Thyroid gland (tissue), 4 donors: ENCODE results near the gene PTPRE. TPM values are rescaled to one million over a fixed set of nuclear protein-coding genes. Genes with fewer than 3 reads are reported as not detected.

Experiments
- DNase-seq, 2 donors: peaks; one replicate each; pipeline ENCODE4 v3.0.0-alpha.2; 2019
- H3K27ac ChIP-seq, 3 donors: fragments of 200-600 bp; sonication (generic); 1 replicate in 2 of 3; 2 replicates in 1 of 3; pipeline ENCODE4 v1.5.1; 2016 to 2019; ENCODE audit warnings: mild to moderate bottlenecking in 1 of 3, moderate library complexity in 1 of 3
- H3K27me3 ChIP-seq: fragments of 200-600 bp; sonication (generic); one replicate; pipeline ENCODE4 v1.5.1; 2019
- H3K36me3 ChIP-seq, 2 donors: fragments of 200-600 bp; sonication (generic); one replicate each; pipeline ENCODE4 v1.5.1; 2016 to 2019
- H3K4me1 ChIP-seq, 2 donors: fragments of 200-600 bp; sonication (generic); one replicate each; pipeline ENCODE4 v1.5.1; 2017 to 2019
- H3K4me3 ChIP-seq, 3 donors: fragments of 200-600 bp; sonication (generic); replicated peaks in 1 of 3; 1 replicate in 2 of 3; 2 replicates in 1 of 3; pipeline ENCODE4 v1.5.1; 2016; ENCODE audit warnings: mild to moderate bottlenecking in 1 of 3
- H3K9me3 ChIP-seq: fragments of 200-600 bp; sonication (generic); one replicate; pipeline ENCODE4 v1.5.1; 2017
- POLR2A ChIP-seq, 2 donors: fragments of 450-650 bp; IDR thresholded peaks; one replicate each; pipeline ENCODE4 v1.6.1; 2017; ENCODE audit warnings: antibody characterized with exemption in 2 of 2, mild to moderate bottlenecking in 2 of 2, moderate library complexity in 1 of 2
- WGBS, 2 donors: methylation state at CpG; one replicate each; pipeline ENCODE4 v1.1.5; 2017; 5-methylcytosine and 5-hydroxymethylcytosine counted together
- intact Hi-C: fragments of 100-400 bp; cut with DNase I; formaldehyde crosslinking; loops from one replicate; pipeline ENCODE4 v1.15.1; 2023
- total RNA-seq, 4 donors: library from RNA; depleted of rRNA; stranded (reverse); fragments of >200 nt; gene quantifications; one replicate each; pipeline ENCODE4 v1.2.3, GENCODE V29; 2016
- TF ChIP-seq, protein P1 (sequence below), 6 experiments: fragments of 200-600 bp in 3 of 6; fragments of 450-650 bp in 3 of 6; sonication (generic) in 3 of 6; IDR thresholded peaks; one replicate each; pipeline ENCODE4 v1.5.1; 2016 to 2019; ENCODE audit warnings: antibody characterized with exemption in 6 of 6, mild to moderate bottlenecking in 2 of 6, inconsistent platforms in 1 of 6, moderate library complexity in 1 of 6

Gene PTPRE
- total RNA-seq, 4 donors from 2014 or later = 16.8 to 25.0 (median 19.4) TPM

DNA sequence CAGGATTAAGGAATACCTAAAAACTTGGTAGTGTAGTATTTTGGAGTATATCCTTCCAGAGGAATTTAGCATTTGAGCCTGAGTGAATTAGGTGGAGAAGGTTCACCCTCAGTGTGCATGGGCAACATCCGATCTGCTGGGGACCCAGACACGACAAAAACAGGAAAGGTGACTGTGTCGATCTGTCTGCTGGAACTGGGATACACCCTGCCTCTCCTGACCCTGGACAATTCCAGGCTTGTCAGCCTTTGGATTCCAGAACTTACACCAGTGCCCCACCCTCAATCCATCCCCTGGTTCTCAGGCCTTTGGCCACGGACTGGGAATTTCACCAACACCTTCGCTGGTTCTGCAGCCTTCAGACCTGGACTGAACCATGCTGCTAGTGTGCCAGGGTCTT is 41.9 kb downstream of the PTPRE start:
- DNase-seq = peak in 1 of 2 donors; percentile 9

GRCh38 chr10:127949831-127950230 is 42.9 kb downstream of the PTPRE start:
- Histone ChIP-seq H3K4me1 (no peaks in the 10 kb centered on the region), H3K9me3 (no peaks in the 10 kb centered on the region), H3K27me3 (no peaks in the 10 kb centered on the region), H3K36me3 (no peaks in the 10 kb centered on the region), H3K4me3 (no peak overlapping the region), H3K27ac (no peak overlapping the region)
- 83 to 91% methylated on average over 3 of the region's 3 CpGs for WGBS, 2 donors
- TF ChIP-seq, protein P1, sequence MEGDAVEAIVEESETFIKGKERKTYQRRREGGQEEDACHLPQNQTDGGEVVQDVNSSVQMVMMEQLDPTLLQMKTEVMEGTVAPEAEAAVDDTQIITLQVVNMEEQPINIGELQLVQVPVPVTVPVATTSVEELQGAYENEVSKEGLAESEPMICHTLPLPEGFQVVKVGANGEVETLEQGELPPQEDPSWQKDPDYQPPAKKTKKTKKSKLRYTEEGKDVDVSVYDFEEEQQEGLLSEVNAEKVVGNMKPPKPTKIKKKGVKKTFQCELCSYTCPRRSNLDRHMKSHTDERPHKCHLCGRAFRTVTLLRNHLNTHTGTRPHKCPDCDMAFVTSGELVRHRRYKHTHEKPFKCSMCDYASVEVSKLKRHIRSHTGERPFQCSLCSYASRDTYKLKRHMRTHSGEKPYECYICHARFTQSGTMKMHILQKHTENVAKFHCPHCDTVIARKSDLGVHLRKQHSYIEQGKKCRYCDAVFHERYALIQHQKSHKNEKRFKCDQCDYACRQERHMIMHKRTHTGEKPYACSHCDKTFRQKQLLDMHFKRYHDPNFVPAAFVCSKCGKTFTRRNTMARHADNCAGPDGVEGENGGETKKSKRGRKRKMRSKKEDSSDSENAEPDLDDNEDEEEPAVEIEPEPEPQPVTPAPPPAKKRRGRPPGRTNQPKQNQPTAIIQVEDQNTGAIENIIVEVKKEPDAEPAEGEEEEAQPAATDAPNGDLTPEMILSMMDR (IDR thresholded peaks at IDR 0.05) = no peak
- no peak for TF ChIP-seq POLR2A (IDR thresholded peaks at IDR 0.05)
- intact Hi-C loops = no loop called here
- no peak for DNase-seq

More for the DNA sequence above, 41.9 kb downstream of the PTPRE start:
- H3K36me3 ChIP-seq = no peaks in the 10 kb centered on the region
- 79 to 87% methylated on average over 5 of the region's 5 CpGs for whole genome bisulfite sequencing, 2 donors
- TF ChIP-seq, protein P1 (IDR thresholded peaks at IDR 0.05) = no peak
- peak in 1 of 2 donors; percentile 12 for TF ChIP-seq POLR2A (IDR thresholded peaks at IDR 0.05)
- intact Hi-C loops = no loop called here
- H3K27ac ChIP-seq = peak overlapping the region in 1 of 3 donors; percentile 30
- H3K4me3 ChIP-seq = no peak overlapping the region
- no peaks in the 10 kb centered on the region for H3K4me1 ChIP-seq
- H3K27me3 ChIP-seq = no peaks in the 10 kb centered on the region
- H3K9me3 ChIP-seq = no peaks in the 10 kb centered on the region

GRCh38 chr10:127951861-127952574 is 45.1 kb downstream of the PTPRE start:
- Histone ChIP-seq H3K4me3 (no peak overlapping the region), H3K27ac (no peak overlapping the region), H3K27me3 (no peaks in the 10 kb centered on the region), H3K4me1 (no peaks in the 10 kb centered on the region), H3K9me3 (no peaks in the 10 kb centered on the region), H3K36me3 (no peaks in the 10 kb centered on the region)
- intact Hi-C loops = no loop called here
- 75 to 83% methylated on average over 2 of the region's 2 CpGs for whole genome bisulfite sequencing, 2 donors
- TF ChIP-seq, protein P1 (IDR thresholded peaks at IDR 0.05) = no peak
- TF ChIP-seq POLR2A (IDR thresholded peaks at IDR 0.05) = no peak
- DNase-seq = no peak

- intact Hi-C loops = no loop called here
- Histone ChIP-seq H3K27ac (no peak overlapping the region), H3K9me3 (no peaks in the 10 kb centered on the region), H3K4me1 (no peaks in the 10 kb centered on the region), H3K36me3 (no peaks in the 10 kb centered on the region), H3K4me3 (no peak overlapping the region), H3K27me3 (no peaks in the 10 kb centered on the region)
- no peak for TF ChIP-seq POLR2A (IDR thresholded peaks at IDR 0.05)
- TF ChIP-seq, protein P1 (IDR thresholded peaks at IDR 0.05) = no peak
- WGBS, 2 donors = 72 to 73% methylated on average over 2 of the region's 2 CpGs
- no peak for DNase-seq
Measured at GRCh38 chr10:127952575-127952869, 45.6 kb downstream of the PTPRE start.

- WGBS, 2 donors = 96% methylated on average over 4 of the region's 4 CpGs
- no peaks in the 10 kb centered on the region for H3K27me3 ChIP-seq
- no peak for DNase-seq
- no peak overlapping the region for H3K27ac ChIP-seq
- TF ChIP-seq, protein P1 (IDR thresholded peaks at IDR 0.05) = no peak
- TF ChIP-seq POLR2A (IDR thresholded peaks at IDR 0.05) = no peak
- H3K36me3 ChIP-seq = no peaks in the 10 kb centered on the region
- intact Hi-C loops = no loop called here
- H3K4me1 ChIP-seq = no peaks in the 10 kb centered on the region
- H3K4me3 ChIP-seq = no peak overlapping the region
- H3K9me3 ChIP-seq = no peaks in the 10 kb centered on the region
Measured at GRCh38 chr10:127952918-127953317, 46.0 kb downstream of the PTPRE start.
